ENCODE measurements around the gene C11orf65.
"Not testable (repeated sequence)": the region's sequence is repeated elsewhere in the genome, so short reads cannot be mapped to it uniquely, and the experiment has no call there.

C11orf65 gene

DNA sequence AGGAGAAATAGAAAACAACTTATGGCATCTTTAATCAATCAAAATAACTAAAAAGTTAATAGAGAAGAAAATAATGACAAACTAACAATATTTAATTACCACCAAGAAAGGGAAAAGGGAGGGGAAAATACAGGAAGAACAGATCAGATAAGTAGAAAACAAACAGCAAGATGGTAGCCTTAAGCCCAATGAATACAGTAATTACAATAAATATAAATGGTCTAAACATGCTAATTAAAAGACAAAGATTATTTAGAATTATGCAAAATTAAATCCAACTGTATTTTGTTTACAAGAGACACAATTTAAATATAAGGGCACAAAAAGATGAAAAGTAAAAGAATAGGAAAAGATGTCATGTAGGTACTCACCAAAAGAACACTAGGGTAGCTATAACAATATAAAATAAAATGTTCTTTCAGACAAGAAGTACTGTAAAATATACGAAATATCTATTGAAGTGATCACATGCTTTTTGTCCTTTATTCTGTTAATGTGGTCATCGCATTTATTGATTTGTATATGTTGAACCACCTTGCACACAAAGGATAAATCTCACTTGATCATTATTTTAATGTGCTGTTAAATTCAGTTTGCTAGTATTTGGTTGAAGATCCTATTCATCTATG, 14.0 kb downstream of the C11orf65 start:
- no peak overlapping the region for H3K9ac ChIP-seq (ENCODE audit: low read length)

GRCh38 chr11:108441445-108441844, 25.9 kb downstream of the C11orf65 start:
- not testable (repeated sequence) for H3K36me3 ChIP-seq (ENCODE audit: control insufficient read depth, insufficient read depth, low read length); H3K27me3 ChIP-seq (ENCODE audit: control insufficient read depth, insufficient read depth, low read length); H3K4me3 ChIP-seq (ENCODE audit: low read length); H3K9ac ChIP-seq (ENCODE audit: low read length); H3K4me1 ChIP-seq (ENCODE audit: control insufficient read depth, insufficient read depth, low read length); H3K9me3 ChIP-seq (ENCODE audit: control insufficient read depth, low read length)

More for the DNA sequence above, 14.0 kb downstream of the C11orf65 start:
- H3K27me3 ChIP-seq (ENCODE audit: control insufficient read depth, insufficient read depth, low read length) = no peaks in the 10 kb centered on the region
- no peak overlapping the region for H3K4me3 ChIP-seq (ENCODE audit: low read length)
- no peaks in the 10 kb centered on the region for H3K36me3 ChIP-seq (ENCODE audit: control insufficient read depth, insufficient read depth, low read length)
- no peaks in the 10 kb centered on the region for H3K9me3 ChIP-seq (ENCODE audit: control insufficient read depth, low read length)
- H3K4me1 ChIP-seq (ENCODE audit: control insufficient read depth, insufficient read depth, low read length) = no peaks in the 10 kb centered on the region

- Histone ChIP-seq H3K27me3 (ENCODE audit: control insufficient read depth, insufficient read depth, low read length) (no peaks in the 10 kb centered on the region), H3K36me3 (ENCODE audit: control insufficient read depth, insufficient read depth, low read length) (no peaks in the 10 kb centered on the region), H3K9me3 (ENCODE audit: control insufficient read depth, low read length) (no peaks in the 10 kb centered on the region), H3K4me3 (ENCODE audit: low read length) (no peak overlapping the region), H3K9ac (ENCODE audit: low read length) (no peak overlapping the region), H3K4me1 (ENCODE audit: control insufficient read depth, insufficient read depth, low read length) (no peaks in the 10 kb centered on the region)
These were observed 30.7 kb downstream of the C11orf65 start for GRCh38 chr11:108436594-108436993.

DNA sequence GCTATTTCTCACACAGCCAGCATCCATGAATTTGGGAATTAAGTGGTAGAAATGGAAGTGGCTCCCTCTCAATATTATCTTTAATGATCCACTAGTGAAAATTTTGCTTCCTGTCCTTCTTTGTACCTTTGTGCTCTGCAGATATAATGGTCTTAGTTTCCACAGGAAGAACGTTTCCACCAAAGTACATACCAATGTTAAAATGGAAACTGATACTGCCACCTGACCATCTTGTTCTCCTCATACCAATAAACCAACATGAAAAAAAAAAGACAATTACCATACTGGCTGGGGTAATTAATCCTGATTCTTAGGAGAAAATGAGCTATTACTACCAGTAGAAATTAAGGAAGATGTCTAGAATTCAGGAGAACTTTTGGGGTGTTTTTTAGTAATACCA, 32.3 kb downstream of the C11orf65 start:
- Histone ChIP-seq H3K4me3 (ENCODE audit: low read length) (no peak overlapping the region), H3K4me1 (ENCODE audit: control insufficient read depth, insufficient read depth, low read length) (no peaks in the 10 kb centered on the region), H3K9ac (ENCODE audit: low read length) (no peak overlapping the region), H3K27me3 (ENCODE audit: control insufficient read depth, insufficient read depth, low read length) (no peaks in the 10 kb centered on the region), H3K9me3 (ENCODE audit: control insufficient read depth, low read length) (no peaks in the 10 kb centered on the region), H3K36me3 (ENCODE audit: control insufficient read depth, insufficient read depth, low read length) (no peaks in the 10 kb centered on the region)

- Histone ChIP-seq H3K27me3 (ENCODE audit: control insufficient read depth, insufficient read depth, low read length) (no peaks in the 10 kb centered on the region), H3K9ac (ENCODE audit: low read length) (no peak overlapping the region), H3K36me3 (ENCODE audit: control insufficient read depth, insufficient read depth, low read length) (no peaks in the 10 kb centered on the region), H3K4me1 (ENCODE audit: control insufficient read depth, insufficient read depth, low read length) (no peaks in the 10 kb centered on the region), H3K4me3 (ENCODE audit: low read length) (no peak overlapping the region), H3K9me3 (ENCODE audit: control insufficient read depth, low read length) (no peaks in the 10 kb centered on the region)
These were observed 34.5 kb downstream of the C11orf65 start for GRCh38 chr11:108432783-108433182.

DNA sequence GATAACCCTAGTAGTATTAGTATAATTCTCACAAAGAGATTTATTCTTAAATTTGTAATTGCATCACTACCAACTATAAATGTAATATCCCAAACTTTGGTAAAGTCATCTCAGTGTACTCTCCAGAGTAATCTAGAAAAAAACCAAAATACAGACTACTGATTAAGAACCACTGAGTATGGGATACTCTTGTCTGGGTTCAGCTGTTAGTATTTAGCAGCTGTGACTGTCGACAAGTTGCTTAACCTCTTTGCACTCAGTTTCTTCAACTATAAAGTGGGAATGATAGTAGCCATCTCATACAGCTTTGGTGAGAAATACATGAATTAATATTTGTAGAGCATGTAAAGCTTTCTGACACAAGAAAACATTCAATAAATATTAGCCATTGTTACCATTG, 35.3 kb downstream of the C11orf65 start:
- no peak overlapping the region for H3K4me3 ChIP-seq (ENCODE audit: low read length)

GRCh38 chr11:108431370-108431769, 36.0 kb downstream of the C11orf65 start:
- H3K9ac ChIP-seq (ENCODE audit: low read length) = no peak overlapping the region
- H3K9me3 ChIP-seq (ENCODE audit: control insufficient read depth, low read length) = no peaks in the 10 kb centered on the region
- no peak overlapping the region for H3K4me3 ChIP-seq (ENCODE audit: low read length)
- H3K36me3 ChIP-seq (ENCODE audit: control insufficient read depth, insufficient read depth, low read length) = no peaks in the 10 kb centered on the region
- no peaks in the 10 kb centered on the region for H3K27me3 ChIP-seq (ENCODE audit: control insufficient read depth, insufficient read depth, low read length)
- H3K4me1 ChIP-seq (ENCODE audit: control insufficient read depth, insufficient read depth, low read length) = no peaks in the 10 kb centered on the region

More for the DNA sequence above, 35.3 kb downstream of the C11orf65 start:
- Histone ChIP-seq H3K36me3 (ENCODE audit: control insufficient read depth, insufficient read depth, low read length) (no peaks in the 10 kb centered on the region), H3K9ac (ENCODE audit: low read length) (no peak overlapping the region), H3K27me3 (ENCODE audit: control insufficient read depth, insufficient read depth, low read length) (no peaks in the 10 kb centered on the region), H3K9me3 (ENCODE audit: control insufficient read depth, low read length) (no peaks in the 10 kb centered on the region), H3K4me1 (ENCODE audit: control insufficient read depth, insufficient read depth, low read length) (no peaks in the 10 kb centered on the region)

DNA sequence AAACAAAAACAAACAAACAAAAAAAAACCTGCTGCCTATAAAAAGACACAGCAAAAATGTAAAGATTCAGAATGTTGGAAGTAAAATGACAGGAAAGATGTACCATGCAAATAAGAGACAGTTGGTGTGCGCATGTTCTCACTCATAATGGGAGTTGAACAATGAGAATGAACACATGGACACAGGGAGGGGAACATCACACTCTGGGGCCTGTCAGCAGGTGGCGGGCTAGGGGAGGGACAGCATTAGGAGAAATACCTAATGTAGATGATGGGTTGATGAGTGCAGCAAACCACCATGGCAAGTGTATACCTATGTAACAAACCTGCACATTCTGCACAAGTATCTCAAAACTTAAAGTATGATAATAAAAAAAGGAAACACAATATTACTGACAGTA, 49.8 kb downstream of the C11orf65 start:
- H3K36me3 ChIP-seq (ENCODE audit: control insufficient read depth, insufficient read depth, low read length); H3K9ac ChIP-seq (ENCODE audit: low read length); H3K4me1 ChIP-seq (ENCODE audit: control insufficient read depth, insufficient read depth, low read length); H3K9me3 ChIP-seq (ENCODE audit: control insufficient read depth, low read length); H3K4me3 ChIP-seq (ENCODE audit: low read length); H3K27me3 ChIP-seq (ENCODE audit: control insufficient read depth, insufficient read depth, low read length): not testable (repeated sequence)

DNA sequence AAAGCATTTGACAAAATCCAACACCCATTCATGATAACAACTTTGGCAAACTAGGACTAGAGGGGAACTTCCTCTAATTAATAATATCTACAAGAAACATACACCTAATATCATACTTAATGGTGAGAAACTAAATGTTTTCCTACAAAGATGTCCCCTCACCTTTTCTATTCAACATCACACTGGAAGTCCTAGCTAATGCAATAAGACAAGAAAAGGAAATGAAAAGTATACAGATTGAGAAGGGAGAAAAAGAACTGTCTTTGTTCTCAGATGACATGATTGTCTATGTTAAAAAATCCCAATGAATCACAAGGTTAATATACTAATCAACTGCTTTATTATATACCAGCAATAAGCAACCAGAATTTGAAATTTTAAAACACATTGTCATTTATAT, 52.4 kb downstream of the C11orf65 start:
- no peak overlapping the region for H3K9ac ChIP-seq (ENCODE audit: low read length)
- H3K4me1 ChIP-seq (ENCODE audit: control insufficient read depth, insufficient read depth, low read length) = no peaks in the 10 kb centered on the region
- H3K27me3 ChIP-seq (ENCODE audit: control insufficient read depth, insufficient read depth, low read length) = no peaks in the 10 kb centered on the region
- no peaks in the 10 kb centered on the region for H3K36me3 ChIP-seq (ENCODE audit: control insufficient read depth, insufficient read depth, low read length)
- H3K9me3 ChIP-seq (ENCODE audit: control insufficient read depth, low read length) = no peaks in the 10 kb centered on the region
- no peak overlapping the region for H3K4me3 ChIP-seq (ENCODE audit: low read length)

DNA sequence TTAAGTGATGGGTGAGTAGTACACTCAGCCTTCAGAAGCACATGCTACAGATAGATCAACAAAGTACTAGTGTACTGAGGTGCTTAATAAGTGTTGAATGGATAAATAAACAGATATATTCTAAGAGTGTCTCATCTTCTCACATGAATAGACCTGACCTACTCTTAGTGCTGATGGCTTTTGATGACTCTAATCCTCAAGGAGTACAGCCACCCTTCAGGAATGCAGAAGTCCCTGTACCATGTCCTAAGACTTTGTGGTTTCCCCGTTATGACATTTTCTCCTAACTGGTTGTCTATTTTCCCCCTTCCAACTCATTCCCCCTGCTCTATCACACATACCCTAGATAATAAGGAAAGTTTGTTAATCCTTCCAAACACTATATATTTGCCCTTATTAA, 61.6 kb downstream of the C11orf65 start:
- no peaks in the 10 kb centered on the region for H3K27me3 ChIP-seq (ENCODE audit: control insufficient read depth, insufficient read depth, low read length)
- no peaks in the 10 kb centered on the region for H3K4me1 ChIP-seq (ENCODE audit: control insufficient read depth, insufficient read depth, low read length)
- no peaks in the 10 kb centered on the region for H3K36me3 ChIP-seq (ENCODE audit: control insufficient read depth, insufficient read depth, low read length)
- no peak overlapping the region for H3K4me3 ChIP-seq (ENCODE audit: low read length)
- no peak overlapping the region for H3K9ac ChIP-seq (ENCODE audit: low read length)
- no peaks in the 10 kb centered on the region for H3K9me3 ChIP-seq (ENCODE audit: control insufficient read depth, low read length)

DNA sequence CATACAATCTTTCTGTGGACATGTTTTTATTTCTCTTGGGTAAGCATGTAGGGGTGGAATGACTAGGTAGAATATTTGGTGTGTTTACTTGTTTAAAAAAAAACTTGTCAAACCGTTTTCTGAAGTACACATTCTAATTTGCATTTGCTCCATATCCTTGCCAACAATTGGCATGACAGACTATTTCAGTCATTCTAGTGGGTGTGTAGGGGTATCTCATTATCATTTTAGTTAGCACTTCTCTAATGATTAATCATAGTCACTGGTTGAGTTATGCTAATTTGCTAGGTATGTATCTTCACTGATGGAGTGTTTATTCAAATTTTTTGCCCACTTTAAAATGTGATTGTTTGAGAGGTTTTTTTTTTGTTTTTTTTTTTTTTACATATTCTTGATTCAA, 64.3 kb downstream of the C11orf65 start:
- Histone ChIP-seq H3K9ac (ENCODE audit: low read length) (no peak overlapping the region), H3K4me3 (ENCODE audit: low read length) (no peak overlapping the region), H3K36me3 (ENCODE audit: control insufficient read depth, insufficient read depth, low read length) (no peaks in the 10 kb centered on the region), H3K27me3 (ENCODE audit: control insufficient read depth, insufficient read depth, low read length) (no peaks in the 10 kb centered on the region), H3K4me1 (ENCODE audit: control insufficient read depth, insufficient read depth, low read length) (no peaks in the 10 kb centered on the region), H3K9me3 (ENCODE audit: control insufficient read depth, low read length) (no peaks in the 10 kb centered on the region)

DNA sequence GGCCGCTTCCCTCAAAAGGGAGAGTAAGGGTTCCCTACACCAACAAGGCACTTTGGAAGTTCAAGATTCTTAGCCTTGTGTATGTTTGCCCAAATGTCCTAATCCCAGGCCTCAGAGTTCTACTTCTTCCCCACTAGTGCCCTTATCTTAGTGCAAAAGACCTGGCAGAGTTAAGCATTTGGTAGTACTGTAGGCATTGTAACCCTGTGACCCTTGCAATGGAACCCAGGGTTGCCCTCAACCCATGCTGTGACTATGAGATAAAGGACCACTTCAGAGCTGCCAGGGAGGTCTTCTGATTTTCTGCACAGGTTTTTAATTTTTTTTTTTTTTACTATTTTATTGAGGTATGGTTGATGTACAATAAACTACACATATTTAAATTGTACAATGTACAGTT, 65.1 kb downstream of the C11orf65 start:
- Histone ChIP-seq H3K4me1 (ENCODE audit: control insufficient read depth, insufficient read depth, low read length) (no peaks in the 10 kb centered on the region), H3K9ac (ENCODE audit: low read length) (no peak overlapping the region), H3K4me3 (ENCODE audit: low read length) (no peak overlapping the region), H3K9me3 (ENCODE audit: control insufficient read depth, low read length) (no peaks in the 10 kb centered on the region), H3K27me3 (ENCODE audit: control insufficient read depth, insufficient read depth, low read length) (no peaks in the 10 kb centered on the region), H3K36me3 (ENCODE audit: control insufficient read depth, insufficient read depth, low read length) (no peaks in the 10 kb centered on the region)

GRCh38 chr11:108398439-108398838, 68.9 kb downstream of the C11orf65 start:
- no peaks in the 10 kb centered on the region for H3K27me3 ChIP-seq (ENCODE audit: control insufficient read depth, insufficient read depth, low read length)
- H3K9me3 ChIP-seq (ENCODE audit: control insufficient read depth, low read length) = no peaks in the 10 kb centered on the region
- H3K9ac ChIP-seq (ENCODE audit: low read length) = no peak overlapping the region
- no peaks in the 10 kb centered on the region for H3K4me1 ChIP-seq (ENCODE audit: control insufficient read depth, insufficient read depth, low read length)
- H3K36me3 ChIP-seq (ENCODE audit: control insufficient read depth, insufficient read depth, low read length) = no peaks in the 10 kb centered on the region
- no peak overlapping the region for H3K4me3 ChIP-seq (ENCODE audit: low read length)

Data from mucosa of stomach (tissue), 1 donor.